ENCODE data around the gene FGF18.
"Not testable (repeated sequence)": the region's sequence is repeated elsewhere in the genome, so short reads cannot be mapped to it uniquely, and the experiment has no call there.

Gene FGF18

DNA sequence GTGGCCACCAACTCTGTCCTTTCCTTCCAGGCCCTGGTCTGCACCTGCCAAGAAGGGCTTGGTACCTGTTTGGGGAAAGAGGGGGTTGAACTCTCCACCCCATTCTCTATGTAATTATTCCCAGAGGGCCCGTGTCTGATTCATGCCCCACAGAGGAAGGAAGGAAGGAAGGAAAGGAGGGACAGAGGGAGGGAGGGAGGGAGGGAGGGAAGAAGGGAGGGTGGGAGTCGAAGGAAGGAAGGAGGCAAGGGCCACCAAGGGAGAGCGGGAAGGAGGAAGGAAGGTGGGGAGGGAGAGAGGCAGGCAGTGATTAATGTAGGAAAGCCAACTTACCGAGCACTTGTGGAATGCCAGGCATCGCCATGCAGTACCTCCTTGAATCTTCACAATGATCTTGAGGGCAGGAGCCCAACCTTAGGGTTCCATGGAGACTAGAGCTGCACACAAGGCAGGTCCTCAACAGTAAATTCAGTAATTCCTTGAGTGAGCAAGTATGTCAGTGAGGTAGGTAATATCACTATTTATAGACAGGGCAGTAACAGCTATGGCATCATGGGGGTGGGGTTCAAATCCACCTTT, 75.8 kb downstream of the FGF18 start:
- Histone ChIP-seq H3K4me3 (IDR thresholded peaks at IDR 0.05; ENCODE audit: insufficient read depth, low read depth, low read length) (no peak overlapping the region), H3K4me1 (ENCODE audit: low read depth, poor library complexity, severe bottlenecking) (no peaks in the 10 kb centered on the region), H3K4me2 (no peak overlapping the region), H3K79me2 (ENCODE audit: insufficient read depth, low read depth) (no peaks in the 10 kb centered on the region), H3K27me3 (ENCODE audit: insufficient read depth, low read depth) (no peaks in the 10 kb centered on the region), H3K9ac (no peak overlapping the region), H3K36me3 (ENCODE audit: insufficient read depth) (no peaks in the 10 kb centered on the region), H4K20me1 (ENCODE audit: insufficient read depth) (no peaks in the 10 kb centered on the region), H2AFZ (ENCODE audit: low read depth) (no peak overlapping the region), H3K27ac (no peak overlapping the region)
- TF ChIP-seq, protein P1, sequence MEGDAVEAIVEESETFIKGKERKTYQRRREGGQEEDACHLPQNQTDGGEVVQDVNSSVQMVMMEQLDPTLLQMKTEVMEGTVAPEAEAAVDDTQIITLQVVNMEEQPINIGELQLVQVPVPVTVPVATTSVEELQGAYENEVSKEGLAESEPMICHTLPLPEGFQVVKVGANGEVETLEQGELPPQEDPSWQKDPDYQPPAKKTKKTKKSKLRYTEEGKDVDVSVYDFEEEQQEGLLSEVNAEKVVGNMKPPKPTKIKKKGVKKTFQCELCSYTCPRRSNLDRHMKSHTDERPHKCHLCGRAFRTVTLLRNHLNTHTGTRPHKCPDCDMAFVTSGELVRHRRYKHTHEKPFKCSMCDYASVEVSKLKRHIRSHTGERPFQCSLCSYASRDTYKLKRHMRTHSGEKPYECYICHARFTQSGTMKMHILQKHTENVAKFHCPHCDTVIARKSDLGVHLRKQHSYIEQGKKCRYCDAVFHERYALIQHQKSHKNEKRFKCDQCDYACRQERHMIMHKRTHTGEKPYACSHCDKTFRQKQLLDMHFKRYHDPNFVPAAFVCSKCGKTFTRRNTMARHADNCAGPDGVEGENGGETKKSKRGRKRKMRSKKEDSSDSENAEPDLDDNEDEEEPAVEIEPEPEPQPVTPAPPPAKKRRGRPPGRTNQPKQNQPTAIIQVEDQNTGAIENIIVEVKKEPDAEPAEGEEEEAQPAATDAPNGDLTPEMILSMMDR (conservative IDR thresholded peaks at IDR 0.05; ENCODE audit: low read depth, low read length) = no peak

DNA sequence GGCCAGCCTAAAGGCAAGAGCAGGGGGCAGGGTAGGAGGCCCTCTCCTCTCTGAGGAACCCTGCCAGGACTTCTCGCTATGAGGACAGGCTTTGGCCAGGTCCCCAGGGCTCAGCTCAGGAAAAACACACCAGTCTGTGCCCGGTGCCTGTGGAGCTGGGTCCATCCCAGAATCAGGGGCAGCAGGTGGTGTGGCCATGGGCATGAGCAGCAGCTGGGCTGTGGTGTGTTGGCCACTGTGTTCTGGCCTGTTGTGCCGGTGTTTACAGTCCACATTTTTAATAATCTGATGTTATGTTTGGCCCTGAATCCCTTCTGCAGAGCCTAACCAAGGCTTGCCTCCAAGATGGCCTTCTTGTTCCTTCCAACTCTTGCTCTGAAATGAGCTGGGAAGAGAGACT, 77.0 kb downstream of the FGF18 start:
- no peaks in the 10 kb centered on the region for H4K20me1 ChIP-seq (ENCODE audit: insufficient read depth)
- no peak overlapping the region for H3K4me2 ChIP-seq
- H3K4me1 ChIP-seq (ENCODE audit: low read depth, poor library complexity, severe bottlenecking) = no peaks in the 10 kb centered on the region
- H3K79me2 ChIP-seq (ENCODE audit: insufficient read depth, low read depth) = no peaks in the 10 kb centered on the region
- no peak overlapping the region for H3K4me3 ChIP-seq (IDR thresholded peaks at IDR 0.05; ENCODE audit: insufficient read depth, low read depth, low read length)
- H3K27me3 ChIP-seq (ENCODE audit: insufficient read depth, low read depth) = no peaks in the 10 kb centered on the region
- TF ChIP-seq, protein P1 (conservative IDR thresholded peaks at IDR 0.05; ENCODE audit: low read depth, low read length) = no peak
- no peak overlapping the region for H2AFZ ChIP-seq (ENCODE audit: low read depth)
- no peak overlapping the region for H3K27ac ChIP-seq
- no peak overlapping the region for H3K9ac ChIP-seq
- H3K36me3 ChIP-seq (ENCODE audit: insufficient read depth) = no peaks in the 10 kb centered on the region

DNA sequence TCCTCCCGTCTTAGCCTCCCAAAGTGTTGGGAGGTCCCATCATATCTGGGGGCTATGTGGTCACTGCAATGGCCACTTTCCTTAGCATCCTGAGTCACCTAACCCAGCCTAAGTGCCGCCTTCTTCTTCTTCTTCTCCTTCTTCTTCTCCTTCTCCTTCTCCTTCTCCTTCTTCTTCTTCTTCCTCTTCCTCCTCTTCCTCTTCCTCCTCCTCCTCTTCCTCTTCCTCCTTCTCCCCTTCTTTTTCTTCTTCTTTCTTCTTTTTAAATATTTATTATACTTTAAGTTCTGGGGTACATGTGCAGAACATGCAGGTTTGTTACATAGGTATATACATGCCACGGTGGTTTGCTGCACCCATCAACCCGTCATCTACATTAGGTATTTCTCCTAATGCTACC, 78.0 kb downstream of the FGF18 start:
- not testable (repeated sequence) for H4K20me1 ChIP-seq (ENCODE audit: insufficient read depth); H3K9ac ChIP-seq; H3K27me3 ChIP-seq (ENCODE audit: insufficient read depth, low read depth); H2AFZ ChIP-seq (ENCODE audit: low read depth); H3K36me3 ChIP-seq (ENCODE audit: insufficient read depth); H3K79me2 ChIP-seq (ENCODE audit: insufficient read depth, low read depth); H3K4me1 ChIP-seq (ENCODE audit: low read depth, poor library complexity, severe bottlenecking); H3K4me2 ChIP-seq; H3K4me3 ChIP-seq (IDR thresholded peaks at IDR 0.05; ENCODE audit: insufficient read depth, low read depth, low read length); H3K27ac ChIP-seq

DNA sequence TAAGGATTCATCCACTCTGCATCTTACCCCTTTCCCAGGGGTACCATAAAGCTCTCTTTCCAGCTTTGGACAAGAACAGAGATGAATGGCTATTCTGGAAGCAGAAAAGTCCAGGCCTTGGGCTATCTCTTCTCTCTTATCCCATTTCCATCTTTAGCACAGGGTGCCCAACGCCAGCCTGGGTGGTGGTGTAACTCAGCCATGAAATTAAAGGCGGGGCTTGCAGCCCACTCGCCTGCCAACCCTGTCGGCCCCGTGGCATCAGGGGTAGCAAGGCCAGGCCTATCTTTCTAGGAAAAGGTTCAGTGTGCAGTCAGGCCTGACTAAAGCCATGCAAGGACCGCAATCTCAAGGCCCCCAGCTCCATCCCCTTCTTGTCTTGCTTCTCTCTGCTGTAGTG, 78.7 kb downstream of the FGF18 start:
- TF ChIP-seq, protein P1 (conservative IDR thresholded peaks at IDR 0.05; ENCODE audit: low read depth, low read length) = no peak
- Histone ChIP-seq H2AFZ (ENCODE audit: low read depth) (no peak overlapping the region), H3K4me3 (IDR thresholded peaks at IDR 0.05; ENCODE audit: insufficient read depth, low read depth, low read length) (no peak overlapping the region), H3K27ac (no peak overlapping the region), H4K20me1 (ENCODE audit: insufficient read depth) (no peaks in the 10 kb centered on the region), H3K4me2 (no peak overlapping the region), H3K4me1 (ENCODE audit: low read depth, poor library complexity, severe bottlenecking) (no peaks in the 10 kb centered on the region), H3K27me3 (ENCODE audit: insufficient read depth, low read depth) (no peaks in the 10 kb centered on the region), H3K9ac (no peak overlapping the region), H3K36me3 (ENCODE audit: insufficient read depth) (no peaks in the 10 kb centered on the region), H3K79me2 (ENCODE audit: insufficient read depth, low read depth) (no peaks in the 10 kb centered on the region)

DNA sequence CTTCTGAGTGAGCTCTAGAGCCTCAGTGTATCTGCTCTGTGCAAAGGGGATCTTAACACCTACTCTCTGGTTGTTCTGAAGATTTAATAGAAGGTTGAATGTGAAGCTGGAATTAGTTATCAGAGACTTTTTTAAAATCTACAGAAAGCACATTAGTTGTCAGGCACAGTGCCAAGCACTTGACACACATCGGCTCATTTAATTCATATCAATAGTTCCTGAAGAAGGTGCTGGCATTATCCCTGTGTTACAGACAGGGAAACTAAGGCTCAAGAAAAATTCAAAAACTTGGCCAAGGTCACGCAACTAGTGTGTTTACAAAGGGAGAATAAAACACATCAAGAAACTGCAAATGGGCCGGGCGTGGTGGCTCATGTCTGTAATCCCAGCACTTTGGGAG, 80.2 kb downstream of the FGF18 start:
- Histone ChIP-seq H3K27me3 (ENCODE audit: insufficient read depth, low read depth) (no peaks in the 10 kb centered on the region), H3K79me2 (ENCODE audit: insufficient read depth, low read depth) (no peaks in the 10 kb centered on the region), H3K27ac (no peak overlapping the region), H3K4me2 (no peak overlapping the region), H3K4me1 (ENCODE audit: low read depth, poor library complexity, severe bottlenecking) (no peaks in the 10 kb centered on the region), H3K9ac (no peak overlapping the region), H2AFZ (ENCODE audit: low read depth) (no peak overlapping the region), H3K4me3 (IDR thresholded peaks at IDR 0.05; ENCODE audit: insufficient read depth, low read depth, low read length) (no peak overlapping the region), H3K36me3 (ENCODE audit: insufficient read depth) (no peaks in the 10 kb centered on the region), H4K20me1 (ENCODE audit: insufficient read depth) (no peaks in the 10 kb centered on the region)
- TF ChIP-seq, protein P1 (conservative IDR thresholded peaks at IDR 0.05; ENCODE audit: low read depth, low read length) = no peak

Measured in KMS-11 (cell line).